HepG2 (cell line): Measurements from ENCODE around the gene IRAK2. TPM values are rescaled to one million over a fixed set of nuclear protein-coding genes. Genes with fewer than 3 reads are reported as not detected.

Experiments
- ATAC-seq: fragments of 200-7000 bp; cut with Tn5 transposase; 3 replicates; pipeline ENCODE4 v1.9.1; 2020; ENCODE audit warnings: mild to moderate bottlenecking, moderate library complexity
- BruUV-seq: library from RNA; stranded (reverse); fragments of 400-500 nt; replicated peaks from 2 replicates; lab custom pipeline; 2021; lab: Mats Ljungman, UMichigan
- CTCF ChIA-PET: fragments of 300-600 bp; formaldehyde crosslinking; extraction: SDS; loops from one replicate; lab custom pipeline; 2021; ENCODE audit warnings: low total read pairs, inconsistent platforms, low intra/inter-chr PET ratio; lab: Yijun Ruan, JAX
- POLR2A ChIA-PET: fragments of 350-600 bp; sonication (Branson Sonifier 250); formaldehyde crosslinking; loops from one replicate; lab custom pipeline; 2020; ENCODE audit warnings: antibody characterized with exemption, inconsistent platforms; lab: Yijun Ruan, JAX
- DNase-seq: peaks from one replicate; pipeline ENCODE4 v3.0.0-alpha.2; 2015; ENCODE audit warnings: low spot score
- FAIRE-seq: peaks from 3 replicates; lab custom pipeline; 2011; peaks lifted over from hg19 to GRCh38; lab: Jason Lieb, UNC
- H2AFZ ChIP-seq: one replicate; pipeline ENCODE4 v1.6.1; 2011; ENCODE audit warnings: low read length, inconsistent platforms
- H3K27ac ChIP-seq: fragments of 300-600 bp; 3 replicates; pipeline ENCODE4 v1.8.0; 2011; ENCODE audit warnings: mixed run types, mild to moderate bottlenecking, mixed read lengths, low read length, inconsistent platforms; ENCODE audit not compliant: insufficient read depth; ENCODE audit errors: extremely low read length
- H3K27me3 ChIP-seq, 2 experiments: fragments of 200-600 bp in 1 of 2; 2 replicates in 1 of 2; 3 replicates in 1 of 2; pipeline versions ENCODE4 v1.6.0 to v1.8.0; 2011; ENCODE audit warnings: low read length in 2 of 2, mild to moderate bottlenecking in 2 of 2, moderate library complexity in 2 of 2, inconsistent platforms in 1 of 2; ENCODE audit not compliant: insufficient read depth in 2 of 2, control insufficient read depth in 1 of 2
- H3K36me3 ChIP-seq, 2 experiments: fragments of 200-600 bp in 1 of 2; replicated peaks in 1 of 2; 2 replicates in 1 of 2; 3 replicates in 1 of 2; pipeline versions ENCODE4 v1.5.1 to v1.8.0; 2011; ENCODE audit warnings: low read length in 2 of 2, inconsistent platforms in 1 of 2; ENCODE audit not compliant: insufficient read depth in 2 of 2, control insufficient read depth in 1 of 2
- H3K4me1 ChIP-seq: 2 replicates; pipeline ENCODE4 v1.5.1; 2012; ENCODE audit warnings: low read length, inconsistent platforms; ENCODE audit not compliant: insufficient read depth
- H3K4me2 ChIP-seq: 2 replicates; pipeline ENCODE4 v1.6.0; 2011; ENCODE audit warnings: low read depth, low read length, inconsistent platforms
- H3K4me3 ChIP-seq, 3 experiments: fragments of 200-600 bp in 1 of 3; sonication (generic), shearing (Covaris generic) in 1 of 3; replicated peaks in 1 of 3; 2 replicates each; pipeline ENCODE4 v1.5.1; 2011 to 2016; ENCODE audit warnings: low read length in 3 of 3, inconsistent platforms in 2 of 3, low read depth in 2 of 3, mild to moderate bottlenecking in 2 of 3, control low read depth in 1 of 3, mixed read lengths in 1 of 3; ENCODE audit not compliant: insufficient read depth in 1 of 3
- H3K79me2 ChIP-seq: one replicate; pipeline ENCODE4 v1.6.1; 2011; ENCODE audit warnings: low read length, inconsistent platforms; ENCODE audit not compliant: insufficient read depth
- H3K9ac ChIP-seq: 2 replicates; pipeline ENCODE4 v1.6.0; 2011; ENCODE audit warnings: mild to moderate bottlenecking, low read depth, low read length, inconsistent platforms; ENCODE audit not compliant: insufficient read depth
- H3K9me3 ChIP-seq: 2 replicates; pipeline ENCODE4 v1.5.1; 2012; ENCODE audit warnings: mild to moderate bottlenecking, low read length
- H4K20me1 ChIP-seq: 2 replicates; pipeline ENCODE4 v1.6.0; 2011; ENCODE audit warnings: inconsistent platforms, mild to moderate bottlenecking, low read length, moderate library complexity; ENCODE audit not compliant: insufficient read depth
- AFF4 ChIP-seq: sonication (generic); formaldehyde crosslinking; IDR thresholded peaks from 2 replicates; pipeline ENCODE4 v1.4.0; 2020; ENCODE audit warnings: missing genetic modification reagents
- CC2D1A ChIP-seq: sonication (generic); formaldehyde crosslinking; IDR thresholded peaks from 2 replicates; pipeline ENCODE4 v1.8.1; 2023; ENCODE audit warnings: mild to moderate bottlenecking, missing genetic modification reagents
- CEBPB ChIP-seq: IDR thresholded peaks from 2 replicates; pipeline ENCODE4 v1.6.1; 2011; ENCODE audit warnings: low read depth, low read length, improper control_type of control experiment, borderline replicate concordance
- ESRRA ChIP-seq: sonication (generic); formaldehyde crosslinking; IDR thresholded peaks from 2 replicates; pipeline ENCODE4 v1.5.1; 2020; ENCODE audit warnings: mild to moderate bottlenecking, low read depth, missing genetic modification reagents
- HNRNPL ChIP-seq: fragments of 200-400 bp; formaldehyde crosslinking; IDR thresholded peaks from 2 replicates; pipeline ENCODE4 v1.6.1; 2017; ENCODE audit warnings: mild to moderate bottlenecking, low read depth, low read length
- JUND ChIP-seq: sonication (generic); formaldehyde crosslinking; IDR thresholded peaks from 2 replicates; pipeline ENCODE4 v1.8.0; 2022; ENCODE audit warnings: mild to moderate bottlenecking, missing genetic modification reagents
- LCORL ChIP-seq, 2 experiments: fragments of 450-650 bp in 1 of 2; sonication (generic) in 1 of 2; formaldehyde crosslinking in 1 of 2; IDR thresholded peaks; 2 replicates each; pipeline versions ENCODE4 v1.5.0 to v1.6.1; 2017 to 2020; ENCODE audit warnings: antibody characterized with exemption in 1 of 2, missing genetic modification reagents in 1 of 2
- MAFF ChIP-seq: IDR thresholded peaks from 2 replicates; pipeline ENCODE4 v1.6.1; 2011; ENCODE audit warnings: low read depth, low read length, improper control_type of control experiment
- MAFK ChIP-seq, 2 experiments: IDR thresholded peaks in 1 of 2; conservative IDR thresholded peaks in 1 of 2; 2 replicates each; pipeline ENCODE4 v1.6.1; 2011; ENCODE audit warnings: improper control_type of control experiment in 2 of 2, low read length in 2 of 2
- MLX ChIP-seq: IDR thresholded peaks from 2 replicates; pipeline ENCODE4 v1.6.1; 2016
- NCOA1 ChIP-seq: sonication (generic); formaldehyde crosslinking; IDR thresholded peaks from 2 replicates; pipeline ENCODE4 v1.9.0; 2021; ENCODE audit warnings: missing genetic modification reagents
- PLSCR1 ChIP-seq: sonication (generic); formaldehyde crosslinking; IDR thresholded peaks from 2 replicates; pipeline ENCODE4 v1.5.0; 2020; ENCODE audit warnings: missing genetic modification reagents, mild to moderate bottlenecking, borderline replicate concordance
- SMARCC2 ChIP-seq: fragments of 450-650 bp; IDR thresholded peaks from 2 replicates; pipeline ENCODE4 v1.6.1; 2017; ENCODE audit warnings: antibody characterized with exemption, mild to moderate bottlenecking
- ZEB1 ChIP-seq: IDR thresholded peaks from 2 replicates; pipeline ENCODE4 v1.6.1; 2012; ENCODE audit warnings: mild to moderate bottlenecking, low read depth, inconsistent platforms; ENCODE audit not compliant: insufficient replicate concordance
- ZNF232 ChIP-seq: sonication (generic); formaldehyde crosslinking; IDR thresholded peaks from 2 replicates; pipeline ENCODE4 v1.4.0; 2020; ENCODE audit warnings: missing genetic modification reagents, borderline replicate concordance
- ZNF234 ChIP-seq: sonication (generic); formaldehyde crosslinking; conservative IDR thresholded peaks from 2 replicates; pipeline ENCODE4 v1.5.1; 2020; ENCODE audit warnings: mild to moderate bottlenecking, missing genetic modification reagents
- ZNF292 ChIP-seq: sonication (generic); formaldehyde crosslinking; IDR thresholded peaks from 2 replicates; pipeline ENCODE4 v1.8.1; 2022; ENCODE audit warnings: mild to moderate bottlenecking, low read depth, missing genetic modification reagents, borderline replicate concordance
- ZNF460 ChIP-seq: sonication (generic); formaldehyde crosslinking; IDR thresholded peaks from 2 replicates; pipeline ENCODE4 v1.5.1; 2020; ENCODE audit warnings: missing genetic modification reagents, mild to moderate bottlenecking, borderline replicate concordance
- ZNF629 ChIP-seq: sonication (generic); formaldehyde crosslinking; conservative IDR thresholded peaks from 2 replicates; pipeline ENCODE4 v1.5.0; 2020; ENCODE audit warnings: missing genetic modification reagents
- ZNF792 ChIP-seq: IDR thresholded peaks from 2 replicates; pipeline ENCODE4 v1.6.1; 2016
- WGBS: methylation state at CpG from one replicate; pipeline ENCODE4 v1.1.6; 2017; ENCODE audit warnings: low lambda C conversion rate; 5-methylcytosine and 5-hydroxymethylcytosine counted together
- in situ Hi-C: cut with HindIII; loops from 2 replicates; pipeline ENCODE4 v1.10.0; 2017; ENCODE audit warnings: low pct_unique_long_range_greater_than_20kb; ENCODE audit not compliant: extremely low pct_ligation_motif_present
- intact Hi-C: fragments of 100-400 bp; cut with micrococcal nuclease; formaldehyde crosslinking; loops from one replicate; pipeline ENCODE4 v1.10.0; 2022; ENCODE audit not compliant: unreplicated experiment
- polyA plus RNA-seq, 8 experiments: library from polyadenylated mRNA; depleted of rRNA in 3 of 8; stranded (reverse) in 7 of 8; unstranded in 1 of 8; fragments of >200 nt; fragmentation: Illumina TruSeq in 4 of 8; extraction: Trizol in 4 of 8; gene quantifications; 2 replicates each; pipeline versions ENCODE4 v1.2.1 to v1.2.3, GENCODE V29; 2011 to 2016; ENCODE audit warnings: low read depth in 4 of 8, missing spikeins in 1 of 8, mixed read lengths in 1 of 8; ENCODE audit not compliant: insufficient read depth in 1 of 8
- total RNA-seq, 5 experiments: library from RNA; depleted of rRNA; stranded (reverse); fragments of >200 nt; fragmentation: Illumina TruSeq; extraction: Trizol; gene quantifications; 2 replicates each; pipeline ENCODE4 v1.2.3, GENCODE V29; 2016; ENCODE audit warnings: low read depth in 1 of 5

The IRAK2 gene
- total and polyA plus RNA-seq, 2 of the 13 experiments (the other 11 are each of a cell fraction or from before 2014, with no cell fraction given) = 13.1 to 23.3 TPM

GRCh38 chr3:10189557-10190354 is 25.0 kb downstream of the IRAK2 start:
- no peaks in the 10 kb centered on the region for H3K9me3 ChIP-seq
- no peak overlapping the region for H3K27ac ChIP-seq
- in situ Hi-C loops = no loop called here
- intact Hi-C loops = no loop called here
- H3K27me3 ChIP-seq = no peaks in the 10 kb centered on the region
- ChIA-PET POLR2A (interaction anchor here (5.8 kb wide), 1 partner anchor 14 kb away, joined by 117 read pairs; no protein-coding TSS in a partner anchor), CTCF (no interaction called here)
- no peak overlapping the region for H3K4me3 ChIP-seq
- no peak overlapping the region for H2AFZ ChIP-seq
- no peaks in the 10 kb centered on the region for H4K20me1 ChIP-seq
- H3K9ac ChIP-seq = no peak overlapping the region
- H3K4me1 ChIP-seq = peaks cover 48% of the 10 kb centered on the region
- no peak for ATAC-seq
- no peak for DNase-seq
- H3K36me3 ChIP-seq = peaks cover 5 to 37% of the 10 kb centered on the region in 2 experiments
- BruUV-seq = no TSS peak
- WGBS = 98% methylated on average over 6 of the region's 7 CpGs
- no peak for FAIRE-seq
- H3K4me2 ChIP-seq = no peak overlapping the region
- H3K79me2 ChIP-seq = peaks cover 9% of the 10 kb centered on the region
- TF ChIP-seq ZNF234 = no peak
- TF ChIP-seq ZNF232 (CRISPR knock-in tag) = no peak
- TF ChIP-seq PLSCR1 = no peak
- TF ChIP-seq MLX (CRISPR knock-in tag) = no peak
- TF ChIP-seq ZNF792 (CRISPR knock-in tag) = no peak
- no peak for TF ChIP-seq LCORL (IDR thresholded peaks at IDR 0.05)
- TF ChIP-seq LCORL (CRISPR knock-in tag; IDR thresholded peaks at IDR 0.05) = no peak
- no peak for TF ChIP-seq ZEB1
- TF ChIP-seq AFF4 (CRISPR knock-in tag) = no peak
- TF ChIP-seq NCOA1 (CRISPR knock-in tag) = no peak
- TF ChIP-seq ZNF460 = no peak
- peak; percentile 13 to 42; a peak in 1 of 4 replicates for TF ChIP-seq MAFK (conservative IDR thresholded peaks at IDR 0.05 in 1 of 2, IDR thresholded peaks at IDR 0.05 in 1 of 2; ENCODE audit: low read length in 2 of 2)
- peak; percentile 66; the same call in 1 of the 2 replicates for TF ChIP-seq CEBPB
- 0 out of 2 replicates have a peak, but pooled peaks have one; percentile 10 for TF ChIP-seq ZNF629 (CRISPR knock-in tag)
- TF ChIP-seq ESRRA (CRISPR knock-in tag) = no peak
- TF ChIP-seq JUND = no peak
- 0 out of 2 replicates have a peak, but pooled peaks have one; percentile 16 for TF ChIP-seq MAFF
- 0 out of 2 replicates have a peak, but pooled peaks have one; percentile 21 for TF ChIP-seq HNRNPL
- TF ChIP-seq ZNF292 (CRISPR knock-in tag) = no peak
- no peak for TF ChIP-seq CC2D1A (CRISPR knock-in tag)
- TF ChIP-seq SMARCC2 = no peak
